Uterus (tissue), 2 donors: Measurements from ENCODE around the gene ELANE.

Source experiments
- POLR2A ChIP-seq, 2 donors: fragments of 450-650 bp; IDR thresholded peaks; one replicate each; pipeline ENCODE4 v1.6.1; 2016; ENCODE audit warnings: antibody characterized with exemption in 2 of 2, mild to moderate bottlenecking in 1 of 2, moderate library complexity in 1 of 2
- TF ChIP-seq, protein P1 (sequence below), 4 experiments: fragments of 200-600 bp in 2 of 4; fragments of 450-650 bp in 2 of 4; sonication (generic) in 2 of 4; IDR thresholded peaks; one replicate each; pipeline ENCODE4 v1.5.1; 2016 to 2019; ENCODE audit warnings: antibody characterized with exemption in 4 of 4, mild to moderate bottlenecking in 2 of 4, moderate library complexity in 1 of 4

DNA sequence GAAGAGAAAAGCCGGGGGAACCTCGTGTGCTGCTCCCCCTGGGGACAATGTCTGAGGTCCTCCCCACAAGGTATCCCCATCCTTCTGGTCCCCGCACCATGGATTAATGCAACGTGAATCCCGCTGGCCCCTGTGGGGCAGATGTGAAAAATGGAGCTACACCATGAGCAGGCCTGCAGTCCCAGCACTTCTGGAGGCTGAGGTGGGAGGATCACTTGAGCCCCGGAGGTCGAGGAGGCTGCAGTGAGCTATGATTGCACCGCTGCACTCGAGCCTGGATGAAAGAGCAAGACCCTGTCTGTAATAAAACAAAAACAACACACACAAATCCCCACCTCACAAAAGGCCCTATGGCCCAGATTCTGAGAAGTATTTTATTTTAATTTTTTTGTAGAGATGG, 6.2 kb downstream of the ELANE start:
- TF ChIP-seq, protein P1, sequence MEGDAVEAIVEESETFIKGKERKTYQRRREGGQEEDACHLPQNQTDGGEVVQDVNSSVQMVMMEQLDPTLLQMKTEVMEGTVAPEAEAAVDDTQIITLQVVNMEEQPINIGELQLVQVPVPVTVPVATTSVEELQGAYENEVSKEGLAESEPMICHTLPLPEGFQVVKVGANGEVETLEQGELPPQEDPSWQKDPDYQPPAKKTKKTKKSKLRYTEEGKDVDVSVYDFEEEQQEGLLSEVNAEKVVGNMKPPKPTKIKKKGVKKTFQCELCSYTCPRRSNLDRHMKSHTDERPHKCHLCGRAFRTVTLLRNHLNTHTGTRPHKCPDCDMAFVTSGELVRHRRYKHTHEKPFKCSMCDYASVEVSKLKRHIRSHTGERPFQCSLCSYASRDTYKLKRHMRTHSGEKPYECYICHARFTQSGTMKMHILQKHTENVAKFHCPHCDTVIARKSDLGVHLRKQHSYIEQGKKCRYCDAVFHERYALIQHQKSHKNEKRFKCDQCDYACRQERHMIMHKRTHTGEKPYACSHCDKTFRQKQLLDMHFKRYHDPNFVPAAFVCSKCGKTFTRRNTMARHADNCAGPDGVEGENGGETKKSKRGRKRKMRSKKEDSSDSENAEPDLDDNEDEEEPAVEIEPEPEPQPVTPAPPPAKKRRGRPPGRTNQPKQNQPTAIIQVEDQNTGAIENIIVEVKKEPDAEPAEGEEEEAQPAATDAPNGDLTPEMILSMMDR (IDR thresholded peaks at IDR 0.05) = no peak
- no peak for TF ChIP-seq POLR2A (IDR thresholded peaks at IDR 0.05)
